SK-N-MC (cell line): ENCODE measurements around the gene KCNK3.

Experiments
- DNase-seq: peaks from one replicate; pipeline ENCODE4 v3.0.0-alpha.2; 2011; ENCODE audit warnings: low read depth, low spot score
- H3K27ac ChIP-seq: fragments of 200-600 bp; sonication (generic); 2 replicates; pipeline ENCODE4 v1.5.1; 2016; ENCODE audit warnings: mixed run types
- H3K36me3 ChIP-seq: fragments of 200-600 bp; sonication (generic); 2 replicates; pipeline ENCODE4 v1.6.1; 2017; ENCODE audit warnings: antibody characterized with exemption, low read length, mixed read lengths; ENCODE audit not compliant: insufficient read depth
- H3K4me3 ChIP-seq: fragments of 200-600 bp; sonication (generic); 2 replicates; pipeline ENCODE4 v1.5.1; 2016
- H3K9ac ChIP-seq: fragments of 200-600 bp; sonication (generic); 2 replicates; pipeline ENCODE4 v1.8.0; 2017; ENCODE audit warnings: mixed run types, mixed read lengths; ENCODE audit not compliant: insufficient read length
- H3K9me3 ChIP-seq: fragments of 200-600 bp; sonication (generic); 2 replicates; pipeline ENCODE4 v1.6.1; 2017; ENCODE audit warnings: low read depth, mild to moderate bottlenecking, antibody characterized with exemption, low read length, moderate library complexity, mixed read lengths
- EZH2 ChIP-seq: fragments of 200-600 bp; sonication (generic); IDR thresholded peaks from one replicate; pipeline ENCODE4 v1.6.1; 2017; ENCODE audit warnings: antibody characterized with exemption
- FOXP2 ChIP-seq: optimal IDR thresholded peaks from 2 replicates; pipeline ENCODE3; 2011; ENCODE audit warnings: mild to moderate bottlenecking, moderate library complexity; ENCODE audit not compliant: insufficient read depth; ENCODE audit errors: extremely low read length, control extremely low read depth
- POLR2AphosphoS5 ChIP-seq: IDR thresholded peaks from 2 replicates; pipeline ENCODE4 v1.6.1; 2012; ENCODE audit warnings: mild to moderate bottlenecking, low read depth, low read length, borderline replicate concordance

Gene KCNK3

GRCh38 chr2:26737221-26737620 lies 44.7 kb downstream of the KCNK3 start:
- Histone ChIP-seq H3K27ac (no peak overlapping the region), H3K4me3 (no peak overlapping the region), H3K9ac (no peak overlapping the region), H3K36me3 (no peaks in the 10 kb centered on the region), H3K9me3 (no peaks in the 10 kb centered on the region)
- TF ChIP-seq POLR2AphosphoS5 (no peak), FOXP2 (no peak), EZH2 (no peak)
- DNase-seq: no peak

- H3K4me3 ChIP-seq: no peak overlapping the region
- no peak for DNase-seq
- H3K36me3 ChIP-seq: no peaks in the 10 kb centered on the region
- no peak overlapping the region for H3K9ac ChIP-seq
- no peak overlapping the region for H3K27ac ChIP-seq
- TF ChIP-seq FOXP2 (no peak), POLR2AphosphoS5 (no peak), EZH2 (no peak)
- H3K9me3 ChIP-seq: no peaks in the 10 kb centered on the region
Observed at GRCh38 chr2:26738481-26738880, 46.0 kb downstream of the KCNK3 start.

GRCh38 chr2:26739514-26739913 lies 47.0 kb downstream of the KCNK3 start:
- DNase-seq: no peak
- no peak overlapping the region for H3K27ac ChIP-seq
- no peak overlapping the region for H3K9ac ChIP-seq
- no peaks in the 10 kb centered on the region for H3K9me3 ChIP-seq
- H3K36me3 ChIP-seq: no peaks in the 10 kb centered on the region
- no peak overlapping the region for H3K4me3 ChIP-seq
- no peak for TF ChIP-seq EZH2
- TF ChIP-seq FOXP2: no peak
- no peak for TF ChIP-seq POLR2AphosphoS5

GRCh38 chr2:26740346-26740745 lies 47.8 kb downstream of the KCNK3 start:
- H3K27ac ChIP-seq: no peak overlapping the region
- TF ChIP-seq EZH2: no peak
- TF ChIP-seq POLR2AphosphoS5: no peak
- no peak for TF ChIP-seq FOXP2

GRCh38 chr2:26740890-26741302 lies 48.4 kb downstream of the KCNK3 start:
- no peak for DNase-seq
- no peak overlapping the region for H3K27ac ChIP-seq
- H3K9ac ChIP-seq: no peak overlapping the region
- H3K36me3 ChIP-seq: no peaks in the 10 kb centered on the region
- no peak overlapping the region for H3K4me3 ChIP-seq
- H3K9me3 ChIP-seq: no peaks in the 10 kb centered on the region
- no peak for TF ChIP-seq POLR2AphosphoS5
- no peak for TF ChIP-seq EZH2
- TF ChIP-seq FOXP2: no peak

More at GRCh38 chr2:26740346-26740745, 47.8 kb downstream of the KCNK3 start:
- H3K9me3 ChIP-seq: no peaks in the 10 kb centered on the region
- H3K4me3 ChIP-seq: no peak overlapping the region
- H3K9ac ChIP-seq: no peak overlapping the region
- no peak for DNase-seq
- no peaks in the 10 kb centered on the region for H3K36me3 ChIP-seq

GRCh38 chr2:26742048-26742770 lies 49.7 kb downstream of the KCNK3 start:
- no peak for TF ChIP-seq FOXP2
- no peak for TF ChIP-seq POLR2AphosphoS5
- no peak for TF ChIP-seq EZH2
- no peak for DNase-seq

GRCh38 chr2:26743852-26744251 lies 51.3 kb downstream of the KCNK3 start:
- Histone ChIP-seq H3K9me3 (no peaks in the 10 kb centered on the region), H3K9ac (no peak overlapping the region), H3K27ac (no peak overlapping the region), H3K36me3 (no peaks in the 10 kb centered on the region), H3K4me3 (no peak overlapping the region)
- TF ChIP-seq EZH2: no peak
- no peak for TF ChIP-seq POLR2AphosphoS5
- TF ChIP-seq FOXP2: no peak
- DNase-seq: no peak

More at GRCh38 chr2:26742048-26742770, 49.7 kb downstream of the KCNK3 start:
- H3K36me3 ChIP-seq: no peaks in the 10 kb centered on the region
- no peak overlapping the region for H3K4me3 ChIP-seq
- H3K27ac ChIP-seq: no peak overlapping the region
- no peak overlapping the region for H3K9ac ChIP-seq
- H3K9me3 ChIP-seq: no peaks in the 10 kb centered on the region

GRCh38 chr2:26744953-26745352 lies 52.4 kb downstream of the KCNK3 start:
- no peak overlapping the region for H3K9ac ChIP-seq
- H3K36me3 ChIP-seq: no peaks in the 10 kb centered on the region
- H3K4me3 ChIP-seq: no peak overlapping the region
- H3K9me3 ChIP-seq: no peaks in the 10 kb centered on the region
- H3K27ac ChIP-seq: no peak overlapping the region
- no peak for DNase-seq
- TF ChIP-seq POLR2AphosphoS5 (no peak), FOXP2 (no peak), EZH2 (no peak)
